ENCODE measurements around the gene TCN1.
A peak's percentile ranks its signal among the peaks of the same experiment; 100 is the strongest.
"Not testable (repeated sequence)": the region's sequence is repeated elsewhere in the genome, so short reads cannot be mapped to it uniquely, and the experiment has no call there.

The TCN1 gene, protein sequence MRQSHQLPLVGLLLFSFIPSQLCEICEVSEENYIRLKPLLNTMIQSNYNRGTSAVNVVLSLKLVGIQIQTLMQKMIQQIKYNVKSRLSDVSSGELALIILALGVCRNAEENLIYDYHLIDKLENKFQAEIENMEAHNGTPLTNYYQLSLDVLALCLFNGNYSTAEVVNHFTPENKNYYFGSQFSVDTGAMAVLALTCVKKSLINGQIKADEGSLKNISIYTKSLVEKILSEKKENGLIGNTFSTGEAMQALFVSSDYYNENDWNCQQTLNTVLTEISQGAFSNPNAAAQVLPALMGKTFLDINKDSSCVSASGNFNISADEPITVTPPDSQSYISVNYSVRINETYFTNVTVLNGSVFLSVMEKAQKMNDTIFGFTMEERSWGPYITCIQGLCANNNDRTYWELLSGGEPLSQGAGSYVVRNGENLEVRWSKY

DNA sequence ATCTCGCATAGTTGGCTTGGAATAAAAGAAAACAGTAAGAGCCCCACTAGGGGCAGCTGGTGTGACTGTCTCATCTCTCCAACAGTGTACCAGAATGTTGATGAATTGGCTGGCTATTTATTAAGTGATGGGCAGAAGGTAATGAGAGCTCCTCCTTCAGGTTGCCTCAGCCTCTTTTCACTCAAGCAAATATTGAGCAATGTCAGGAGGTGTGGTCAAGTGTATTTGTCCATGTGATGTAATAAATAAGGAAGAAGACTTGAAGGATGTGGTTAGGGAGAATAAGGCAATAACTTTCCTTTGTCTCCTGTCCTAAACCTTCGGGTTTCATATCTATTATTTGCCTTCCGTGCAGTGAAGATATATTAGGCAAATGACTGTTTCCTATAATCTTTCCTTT lies at the start of gene TCN1:
TCN1 (minus strand) TSS at position 91 of the 400 bp plus-strand sequence; CDS start at position 74, 17 bp downstream.
- no peak for DNase-seq

DNA sequence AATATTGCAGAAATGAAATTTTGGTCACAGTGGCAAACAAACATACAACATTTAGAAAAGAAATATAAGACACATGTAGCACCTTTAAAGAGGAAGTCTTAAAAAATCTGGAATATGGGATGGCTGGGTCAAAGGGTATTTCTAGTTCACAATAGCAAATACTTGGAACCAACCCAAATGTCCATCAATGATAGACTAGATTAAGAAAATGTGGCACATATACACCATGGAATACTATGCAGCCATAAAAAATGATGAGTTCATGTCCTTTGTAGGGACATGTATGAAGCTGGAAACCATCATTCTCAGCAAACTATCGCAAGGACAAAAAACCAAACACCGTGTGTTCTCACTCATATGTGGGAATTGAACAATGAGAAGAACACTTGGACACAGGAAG lies 37.3 kb upstream of the TCN1 start:
- DNase-seq: not testable (repeated sequence)

DNA sequence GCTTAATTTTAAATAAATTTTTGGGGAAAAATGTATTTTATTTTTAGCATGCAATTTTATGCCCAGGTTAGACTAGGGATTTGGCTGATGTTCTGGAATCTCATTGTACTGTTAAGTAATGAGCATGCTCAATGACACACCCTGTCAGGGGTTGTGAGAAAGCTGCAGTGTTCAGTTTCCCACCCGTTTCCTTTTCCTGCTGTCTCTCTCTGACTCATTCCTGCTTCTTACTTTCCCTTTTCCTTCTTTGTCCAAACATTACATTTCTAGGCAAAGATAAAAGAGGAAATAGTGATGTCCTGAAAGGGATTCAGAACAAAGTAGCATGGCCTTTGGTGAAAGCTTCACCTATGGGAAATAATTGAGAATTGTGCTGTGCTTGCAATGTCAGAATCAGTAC lies 35.0 kb upstream of the TCN1 start:
- DNase-seq: no peak

DNA sequence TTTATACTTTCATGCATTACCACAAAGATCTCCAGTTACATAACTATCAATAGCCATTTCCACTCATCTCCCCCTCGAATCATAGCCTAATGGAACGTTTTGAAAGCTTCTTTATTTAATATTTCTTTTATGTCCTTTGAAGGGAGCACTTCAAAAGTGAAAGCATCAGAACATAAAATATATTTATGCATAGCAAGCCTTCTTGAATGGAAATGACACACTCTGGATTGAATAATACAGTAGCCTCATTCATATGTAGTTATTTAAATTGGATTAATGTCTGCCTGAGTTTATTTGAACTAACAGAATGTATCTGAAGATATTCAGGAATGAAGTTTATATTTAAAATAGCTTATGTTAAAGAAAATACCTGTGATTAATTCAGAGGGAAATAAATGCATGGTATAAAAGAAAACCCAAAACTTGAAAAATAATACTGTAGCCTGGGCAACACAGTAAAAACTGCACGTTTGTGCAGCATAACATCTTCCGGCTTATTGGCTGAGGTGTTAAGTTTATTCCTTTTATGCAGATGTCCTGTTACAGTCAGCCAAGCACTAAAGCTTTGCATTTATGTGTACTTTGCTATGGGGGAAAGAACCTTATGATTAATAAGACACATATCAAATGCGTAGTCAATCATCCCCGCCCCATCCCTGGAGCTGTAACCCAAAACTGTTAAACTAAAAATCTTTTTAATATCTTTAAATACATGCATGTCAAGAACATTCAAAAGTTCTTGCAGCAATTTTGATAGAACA lies 34.3 kb upstream of the TCN1 start:
- DNase-seq: no peak

DNA sequence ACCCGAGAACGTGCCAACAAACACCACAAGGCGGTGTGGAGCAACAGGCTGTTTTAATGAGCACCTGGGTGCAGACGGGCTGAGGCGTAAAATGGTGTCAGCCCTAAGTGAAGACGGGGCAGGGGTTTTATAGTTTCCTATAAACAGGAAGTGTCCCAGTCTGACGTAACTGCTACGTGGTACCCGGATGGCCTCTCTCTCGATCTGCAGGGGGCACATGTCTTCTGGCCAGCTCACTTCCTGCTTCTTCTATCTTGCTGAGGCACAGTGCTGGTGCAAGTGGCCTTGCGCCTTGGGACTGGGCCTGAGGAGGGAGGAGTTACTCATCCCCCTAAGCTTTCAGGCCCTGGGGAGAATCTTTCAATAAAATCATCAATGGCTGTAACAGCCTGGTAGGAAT lies 33.2 kb upstream of the TCN1 start:
- no peak for DNase-seq

DNA sequence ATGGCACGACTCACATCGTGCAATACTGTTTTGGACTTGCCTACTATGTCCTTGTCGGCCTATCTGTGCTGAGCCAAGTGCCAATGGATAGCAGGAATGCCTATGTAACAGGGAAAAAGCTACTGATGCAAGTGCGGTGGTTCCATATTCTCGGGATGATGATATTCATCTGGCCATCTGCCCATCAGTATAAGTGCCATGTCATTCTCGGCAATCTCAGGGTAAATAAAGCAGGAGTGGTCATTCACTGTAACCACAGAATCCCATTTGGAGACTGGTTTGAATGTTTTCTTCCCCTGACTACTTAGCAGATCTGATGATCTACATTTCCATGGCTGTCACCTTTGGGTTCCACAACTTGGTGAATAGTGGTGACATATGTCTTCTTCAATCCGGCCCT lies 32.4 kb upstream of the TCN1 start:
- DNase-seq: no peak

DNA sequence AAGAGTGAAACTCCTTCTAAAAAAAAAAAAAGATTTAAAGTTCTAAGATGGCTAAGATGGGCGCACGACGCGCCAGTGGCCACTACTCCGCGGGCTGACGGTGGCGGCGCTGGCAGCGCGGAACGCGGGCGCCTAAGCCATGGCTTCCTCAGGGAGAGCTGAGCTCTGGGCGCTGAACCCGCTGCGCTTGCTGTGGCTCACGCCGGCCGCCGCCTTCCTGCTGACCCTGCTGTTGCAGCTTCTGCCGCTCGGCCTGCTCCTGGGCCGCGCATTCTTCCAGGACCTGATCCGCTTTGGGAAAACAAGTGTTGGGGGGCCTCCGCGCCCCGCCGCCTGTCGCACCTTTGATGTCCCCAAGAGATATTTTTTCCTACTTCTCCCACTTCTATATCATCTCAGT lies 31.8 kb upstream of the TCN1 start:
- no peak for DNase-seq

DNA sequence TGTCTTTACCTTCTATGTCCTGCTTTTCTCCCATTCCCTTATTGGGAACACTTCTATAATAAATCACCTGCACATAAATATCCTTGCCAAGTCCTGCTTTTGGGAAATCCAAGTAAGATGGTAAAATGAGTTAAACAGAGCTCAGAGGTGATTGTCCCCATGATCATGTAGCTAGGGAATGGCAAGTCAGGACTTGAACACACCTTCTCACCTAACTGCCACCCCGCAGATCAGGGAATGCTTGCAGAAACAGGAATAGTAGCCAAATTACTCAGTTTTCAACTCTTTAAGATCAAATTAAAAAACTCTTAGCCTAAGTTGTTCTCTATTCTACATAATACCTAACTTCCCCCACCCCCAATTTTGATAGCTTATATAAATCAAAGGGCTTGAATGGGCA lies 28.3 kb upstream of the TCN1 start:
- no peak for DNase-seq

DNA sequence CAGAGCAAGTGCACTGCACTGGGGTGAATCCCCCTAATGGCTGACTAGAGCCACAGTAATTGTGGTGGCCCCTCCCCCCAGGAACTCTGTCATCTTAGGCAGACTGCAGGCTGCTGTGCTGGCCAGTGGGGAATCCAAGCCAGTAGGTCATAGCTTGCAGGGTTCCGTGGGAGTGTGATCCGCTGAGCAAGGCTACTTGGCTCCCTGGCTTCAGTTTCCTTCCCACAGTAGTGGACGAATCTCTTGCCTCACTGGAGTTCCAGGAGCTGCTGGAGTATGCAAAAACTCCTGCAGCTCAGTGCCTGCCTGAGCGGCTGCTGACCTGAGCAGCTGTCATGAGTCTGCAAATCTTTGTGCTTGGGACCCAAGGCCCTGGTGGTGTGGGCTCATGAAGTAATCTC lies 25.5 kb upstream of the TCN1 start:
- DNase-seq: peak in 1 of 2 experiments; percentile 26

DNA sequence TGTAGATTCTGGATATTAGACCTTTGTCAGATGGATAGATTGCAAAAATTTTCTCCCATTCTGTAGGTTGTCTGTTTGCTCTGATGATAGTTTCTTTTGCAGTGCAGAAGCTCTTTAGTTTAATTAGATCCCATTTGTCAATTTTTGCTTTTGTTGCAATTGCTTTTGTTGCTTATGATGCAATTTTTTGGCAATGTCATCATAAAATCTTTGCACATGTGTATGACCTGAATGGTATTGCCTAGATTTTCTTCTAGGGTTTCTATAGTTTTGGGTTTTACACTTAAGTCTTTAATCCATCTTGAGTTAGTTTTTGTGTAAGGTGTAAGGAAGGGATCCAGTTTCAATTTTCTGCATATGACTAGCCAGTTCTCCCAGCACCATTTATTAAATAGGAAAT lies 20.9 kb upstream of the TCN1 start:
- not testable (repeated sequence) for DNase-seq

DNA sequence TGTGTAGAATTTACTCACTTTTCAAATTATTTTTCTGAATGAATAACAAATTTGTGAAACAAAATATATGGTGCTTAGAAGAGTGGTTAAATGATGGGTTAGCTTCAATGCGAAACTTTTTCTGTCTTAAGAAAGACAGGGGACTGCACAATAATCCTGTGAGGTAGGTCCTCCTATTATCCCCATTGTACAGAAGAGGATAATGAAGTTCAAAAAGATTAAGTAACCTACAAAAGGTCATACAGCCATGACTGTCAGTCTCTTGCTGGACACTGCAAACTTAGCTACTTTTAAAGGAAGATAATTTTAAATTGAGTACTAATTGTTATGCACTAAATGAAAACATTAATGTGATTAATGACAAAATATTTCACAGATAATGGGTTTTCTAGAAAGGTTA lies 17.3 kb upstream of the TCN1 start:
- no peak for DNase-seq

DNA sequence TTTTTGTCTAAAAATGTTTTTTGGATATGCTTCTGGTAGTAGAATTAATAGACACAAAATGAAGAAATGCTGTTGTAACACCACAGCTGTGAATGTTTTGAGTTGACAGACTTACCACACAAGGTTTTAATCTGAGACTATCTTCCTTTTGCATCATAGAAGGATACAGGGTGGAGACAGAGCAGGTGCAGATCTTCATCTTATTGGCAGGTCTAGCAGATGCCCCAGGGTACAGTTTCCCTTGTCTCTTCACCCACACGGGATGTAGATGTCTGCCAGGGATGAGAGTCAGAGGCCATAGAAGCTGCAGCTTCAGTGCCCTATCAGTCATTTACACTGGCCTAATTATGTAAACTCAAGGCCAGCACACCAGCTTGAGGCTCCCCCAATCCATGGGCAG lies 13.3 kb upstream of the TCN1 start:
- no peak for DNase-seq

DNA sequence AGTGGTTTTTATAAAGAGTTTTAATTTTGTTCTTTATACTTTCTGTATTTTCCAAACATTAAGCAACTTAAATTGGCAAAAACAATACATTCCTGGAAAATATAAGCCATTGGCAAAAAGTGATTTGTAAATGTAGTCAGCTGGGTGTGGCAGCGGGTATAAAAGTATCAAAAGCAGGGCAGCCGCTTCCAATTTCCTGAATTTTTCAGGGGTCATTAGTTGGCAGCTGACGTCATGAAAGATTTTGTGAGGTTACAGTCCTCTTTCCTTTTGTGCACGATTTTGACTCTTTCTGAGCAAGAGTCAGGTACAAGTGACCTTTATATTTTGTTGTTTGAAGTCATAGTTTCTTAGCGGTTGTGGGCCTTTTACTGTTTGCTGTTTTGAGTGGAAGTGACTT lies 12.3 kb upstream of the TCN1 start, which contains the start of gene OOSP3:
OOSP3 (plus strand) TSS at position 208 of the 400 bp plus-strand sequence; CDS start at position 235, 27 bp downstream.
- DNase-seq: no peak

DNA sequence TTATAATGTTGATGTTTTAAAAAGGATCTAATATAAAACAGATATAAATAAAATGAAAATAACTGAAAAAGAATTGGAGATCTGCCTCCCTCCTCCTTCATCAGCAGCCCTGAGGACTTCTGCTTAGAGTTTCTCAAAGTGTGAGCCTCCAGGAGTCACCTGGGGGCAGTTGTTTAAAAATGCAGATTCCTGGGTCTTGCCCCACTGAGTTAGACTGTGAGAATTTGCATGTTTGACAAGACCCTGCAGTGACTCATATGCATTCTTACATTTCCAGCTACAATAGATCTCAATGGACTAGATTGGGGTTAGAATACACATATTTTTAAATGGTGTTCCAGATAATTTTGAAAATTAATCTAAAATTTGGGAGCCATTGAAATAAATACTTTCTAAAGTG lies 11.5 kb upstream of the TCN1 start:
- no peak for DNase-seq

DNA sequence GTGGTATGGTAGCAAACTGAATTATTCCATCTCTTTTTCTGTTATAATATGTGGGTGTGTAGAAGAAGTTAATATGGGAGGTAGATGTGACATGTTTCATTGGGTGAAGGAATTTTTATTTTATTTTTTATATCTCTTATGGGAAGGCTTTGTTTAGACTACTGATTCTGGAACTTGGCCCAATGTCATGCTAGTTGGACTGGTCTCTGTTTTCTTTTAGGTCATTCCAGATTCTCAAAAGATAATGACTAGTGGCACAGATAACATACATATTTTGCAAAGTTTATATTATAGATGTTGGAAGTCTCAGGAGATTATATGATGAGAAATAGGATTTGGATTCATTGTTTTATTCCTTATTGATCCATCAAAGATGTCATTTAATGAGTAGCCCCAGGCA lies 11.0 kb upstream of the TCN1 start:
- DNase-seq: no peak

DNA sequence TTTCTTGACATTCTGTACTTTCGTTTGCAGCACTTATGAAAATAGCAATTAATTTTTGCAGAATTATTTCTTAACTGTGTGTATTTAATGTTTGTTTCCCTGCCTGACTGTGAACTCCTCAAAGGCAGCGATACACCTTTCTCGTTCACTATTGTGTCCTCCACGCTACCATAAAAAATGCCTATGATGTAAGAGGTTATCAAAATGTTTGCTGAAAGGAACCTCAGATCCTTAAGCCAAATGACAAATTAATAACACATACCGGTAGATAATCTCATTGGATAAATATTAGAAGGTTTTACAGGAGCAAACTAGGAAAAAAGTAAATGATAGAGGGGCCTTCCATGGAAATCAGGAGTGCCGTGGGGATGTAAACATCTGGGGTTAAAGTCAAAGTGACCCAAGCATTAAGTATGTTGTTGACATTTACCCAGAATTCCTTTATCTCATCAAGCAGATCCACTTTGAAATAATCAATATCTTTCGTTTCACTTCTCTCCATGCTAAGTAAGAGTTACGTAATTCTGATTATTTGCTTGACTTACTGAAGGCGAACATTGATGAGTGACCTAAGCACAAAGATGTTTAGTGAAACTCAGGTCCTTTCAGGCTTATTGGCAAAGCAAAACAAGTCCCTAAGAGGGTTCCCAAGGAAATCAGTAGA lies 9.7 kb upstream of the TCN1 start:
- DNase-seq: no peak

DNA sequence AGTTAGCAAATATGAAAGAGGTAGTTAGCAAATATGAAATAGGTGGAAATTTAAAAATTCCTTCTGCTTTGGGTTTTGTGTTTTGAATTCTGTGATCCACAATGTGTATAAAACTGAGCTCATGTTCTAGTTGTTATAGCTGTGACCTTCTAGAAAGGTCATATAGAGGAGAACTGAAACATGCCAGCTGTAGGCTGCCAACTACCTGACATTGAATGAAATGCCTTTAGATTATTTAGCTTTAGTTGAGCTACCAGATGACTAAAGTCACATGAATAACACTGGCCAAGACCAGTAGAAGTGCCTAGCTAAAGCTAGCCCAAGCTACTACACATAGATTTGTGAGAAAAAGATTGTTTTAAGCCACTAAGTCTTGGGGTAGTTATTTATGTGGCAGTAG lies 5.8 kb upstream of the TCN1 start:
- DNase-seq: no peak

DNA sequence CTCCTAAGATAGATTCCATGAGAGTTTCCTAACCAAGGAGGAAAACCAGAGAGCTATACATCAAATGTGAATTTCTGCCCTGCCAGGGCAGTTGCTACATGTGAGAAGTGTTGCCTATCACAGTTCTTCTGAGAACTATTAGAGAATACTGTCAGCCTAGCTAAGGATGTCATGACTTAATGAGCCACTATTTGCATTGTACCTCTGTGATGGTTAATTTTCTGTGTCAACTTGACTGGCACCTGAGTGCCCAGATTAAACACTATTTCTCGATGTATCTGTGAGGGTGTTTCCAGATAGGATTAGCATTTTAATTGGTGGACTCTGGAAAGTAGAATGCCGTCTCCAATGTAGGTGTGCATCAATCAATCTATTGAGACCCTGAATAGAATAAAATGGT lies 1.7 kb upstream of the TCN1 start:
- DNase-seq: no peak

DNA sequence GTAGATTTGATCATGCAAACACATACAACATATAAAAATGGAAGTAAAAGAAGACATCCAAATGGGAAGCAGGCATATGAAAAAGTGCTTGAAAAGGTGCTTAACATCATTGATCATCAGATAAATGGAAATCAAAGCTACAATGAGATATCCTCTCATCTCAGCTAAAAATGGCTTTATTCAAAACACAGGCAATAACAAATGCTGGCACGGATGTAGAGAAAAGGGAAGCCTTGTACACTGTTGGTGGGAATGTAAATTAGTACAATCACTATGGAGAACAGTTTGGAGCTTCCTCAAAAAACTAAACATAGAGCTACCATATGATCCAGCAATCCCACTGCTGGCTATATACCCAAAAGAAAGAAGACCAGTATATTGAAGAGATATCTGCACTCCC lies 549 bp upstream of the TCN1 start:
- no peak for DNase-seq

DNA sequence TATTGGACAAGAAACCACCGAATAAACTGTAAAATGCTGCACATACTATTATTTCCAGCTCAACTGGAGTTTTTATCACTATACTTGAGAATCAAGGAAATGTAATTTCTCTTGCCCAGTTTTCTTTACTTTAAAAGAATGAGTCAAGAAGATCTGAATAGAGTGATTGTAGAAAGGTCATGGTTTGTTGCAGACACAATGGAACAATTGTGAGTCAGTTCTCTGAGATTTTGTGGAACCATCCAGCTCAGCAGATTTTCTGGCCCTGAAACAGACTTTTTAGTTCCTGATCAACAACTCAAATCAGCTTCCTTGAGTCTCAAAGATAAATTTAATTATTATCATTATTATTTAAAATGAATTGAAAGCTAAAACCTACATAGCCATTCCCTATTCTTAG lies 1.3 kb downstream of the TCN1 start:
- no peak for DNase-seq

DNA sequence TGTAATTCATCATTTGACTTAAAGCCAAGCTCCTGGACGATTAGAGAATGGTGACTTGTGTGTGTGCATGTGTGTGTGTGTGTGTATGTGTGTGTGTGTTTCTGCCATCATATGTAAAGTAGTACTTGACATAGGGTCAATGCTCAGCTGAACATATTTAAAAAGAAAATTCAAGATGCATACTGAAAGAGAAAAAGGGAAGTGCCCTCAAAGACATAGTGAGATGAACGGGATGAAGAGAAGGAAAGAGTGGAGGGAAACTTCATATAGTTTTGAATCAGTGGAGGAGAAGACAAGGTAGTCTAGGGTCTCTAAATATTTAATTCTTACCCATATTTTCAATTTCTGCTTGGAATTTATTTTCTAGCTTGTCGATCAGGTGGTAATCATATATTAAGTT lies 4.0 kb downstream of the TCN1 start:
- DNase-seq: no peak

DNA sequence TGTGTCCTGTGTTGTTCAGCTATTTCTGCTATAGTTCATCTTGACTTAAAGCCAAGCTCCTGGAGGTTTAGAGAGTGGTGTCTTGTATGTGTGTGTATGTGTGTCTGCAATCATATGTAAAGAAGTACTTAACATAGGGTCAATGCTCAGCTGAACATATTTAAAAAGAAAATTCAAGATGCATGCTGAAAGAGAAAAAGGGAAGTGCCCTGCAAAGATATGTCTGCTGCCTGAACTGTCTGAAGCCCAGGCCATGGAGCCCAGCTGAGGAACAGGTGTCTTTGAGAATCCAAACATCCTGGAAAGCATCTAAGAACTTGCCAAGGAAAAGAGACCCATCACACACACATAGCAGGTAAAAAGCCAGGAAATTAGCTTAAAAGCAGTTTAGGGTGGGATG lies 6.6 kb downstream of the TCN1 start:
- DNase-seq: no peak

Data from NCI-H524 (cell line).